GM19099 (cell line): ENCODE measurements around the gene INAFM2.

Experiments
- POLR2A ChIP-seq: IDR thresholded peaks from 3 replicates; pipeline ENCODE4 v1.6.1; 2011; ENCODE audit warnings: low read depth; ENCODE audit not compliant: insufficient read length; ENCODE audit errors: extremely low read depth

Gene INAFM2

DNA sequence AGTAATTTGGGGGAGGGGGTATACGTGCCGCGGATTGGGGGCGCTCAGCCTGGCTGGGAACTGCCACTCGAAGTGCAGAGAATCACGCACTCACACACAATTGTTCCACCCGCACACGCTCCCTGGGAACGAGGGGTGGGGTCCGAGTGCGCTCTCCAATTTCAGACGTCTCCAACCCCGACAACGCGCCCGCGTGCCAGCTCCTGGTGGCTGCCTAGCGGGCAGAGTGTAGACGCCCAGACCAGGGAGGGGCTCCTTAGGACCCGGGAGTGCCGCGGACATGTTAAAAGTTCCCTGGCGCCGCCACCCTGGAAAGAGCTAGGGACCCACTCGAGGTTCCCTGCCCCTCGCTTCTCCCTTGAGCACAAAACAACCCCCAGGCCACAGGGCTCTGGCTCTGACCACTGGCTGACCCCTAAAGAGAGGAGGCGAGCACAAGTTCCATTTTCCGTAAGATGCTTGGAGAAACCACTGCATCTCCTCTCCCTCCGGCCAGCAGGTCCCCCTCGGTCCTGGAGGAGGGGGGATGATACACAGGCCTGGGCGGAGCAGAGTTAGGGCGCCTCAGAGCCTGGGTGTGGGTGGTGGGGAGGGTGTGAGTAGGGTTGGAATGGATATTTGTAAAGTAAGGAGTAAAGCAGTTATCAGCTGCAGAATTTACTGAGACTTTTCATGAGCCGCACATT, 39.7 kb upstream of the INAFM2 start:
- no peak for TF ChIP-seq POLR2A

DNA sequence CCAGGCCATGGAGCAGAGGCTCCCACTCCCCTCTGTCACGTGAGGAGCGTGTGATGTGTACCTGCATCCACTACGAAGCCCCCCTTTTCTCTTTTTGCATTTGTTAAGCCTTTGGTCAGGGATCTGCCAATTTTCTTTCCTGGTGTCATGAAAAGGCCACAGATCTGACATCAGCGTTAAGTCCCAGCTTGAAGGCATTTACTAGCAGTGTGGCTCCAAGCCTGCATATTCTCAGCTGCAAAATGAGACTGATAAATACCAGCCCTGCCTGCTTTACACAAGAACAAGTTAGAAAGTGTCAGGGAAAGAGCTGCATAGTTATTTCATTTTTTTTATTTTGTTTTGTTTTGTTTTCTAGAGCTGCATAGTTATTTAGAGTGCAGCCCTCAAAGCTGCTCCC, 38.3 kb upstream of the INAFM2 start:
- TF ChIP-seq POLR2A, result no peak

- no peak for TF ChIP-seq POLR2A
Observed at GRCh38 chr15:40285554-40286011, 37.9 kb upstream of the INAFM2 start.

- TF ChIP-seq POLR2A, result no peak
Observed at GRCh38 chr15:40286061-40286532, 37.4 kb upstream of the INAFM2 start.

DNA sequence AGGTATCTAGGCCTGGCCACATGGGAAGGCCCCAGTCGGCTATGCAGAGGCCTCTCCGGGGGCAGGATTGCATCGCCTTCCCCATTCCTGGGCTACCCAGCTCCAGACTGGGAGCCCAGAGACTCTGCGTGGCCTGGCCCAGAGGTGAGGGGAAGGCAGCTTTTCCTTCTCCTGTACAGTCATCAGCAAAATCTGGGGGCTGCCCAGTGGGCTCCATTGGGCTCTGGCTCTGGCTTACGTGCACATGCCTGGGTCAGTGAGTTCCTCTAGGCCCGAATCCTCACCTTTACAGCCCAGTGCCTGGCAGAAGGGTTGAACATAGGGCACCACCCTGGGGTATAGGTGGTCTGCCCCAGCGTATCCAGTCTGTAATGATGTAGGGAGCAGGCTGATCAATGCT, 36.7 kb upstream of the INAFM2 start:
- no peak for TF ChIP-seq POLR2A

GRCh38 chr15:40287505-40287904, 36.0 kb upstream of the INAFM2 start:
- no peak for TF ChIP-seq POLR2A

DNA sequence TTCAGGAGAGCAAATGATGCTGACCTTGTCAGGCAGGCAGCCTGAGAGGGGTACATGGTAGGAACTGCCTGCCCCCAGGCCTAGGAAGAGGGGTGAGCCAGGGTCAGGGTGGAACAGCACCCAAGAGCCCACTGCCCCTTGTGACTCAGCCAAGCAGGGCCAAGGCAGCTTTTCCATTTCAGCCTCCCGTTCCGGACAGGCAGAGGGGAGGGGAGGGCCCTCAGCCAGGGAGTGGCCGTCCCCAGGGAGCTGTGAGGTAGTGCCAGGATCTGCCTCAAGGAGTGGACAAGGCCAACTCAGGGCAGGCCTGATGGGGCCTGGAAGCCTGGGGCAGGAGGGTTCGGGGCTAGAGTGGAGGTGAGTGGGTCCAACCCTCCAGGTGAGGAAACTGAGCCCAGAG, 35.5 kb upstream of the INAFM2 start:
- no peak for TF ChIP-seq POLR2A

- TF ChIP-seq POLR2A, result no peak
Observed at GRCh38 chr15:40289140-40289775, 34.2 kb upstream of the INAFM2 start.

- no peak for TF ChIP-seq POLR2A
Observed at GRCh38 chr15:40290545-40290917, 33.0 kb upstream of the INAFM2 start.

- no peak for TF ChIP-seq POLR2A
Observed at GRCh38 chr15:40290918-40291574, 32.4 kb upstream of the INAFM2 start.

GRCh38 chr15:40292246-40292645, 31.2 kb upstream of the INAFM2 start:
- TF ChIP-seq POLR2A, result no peak

DNA sequence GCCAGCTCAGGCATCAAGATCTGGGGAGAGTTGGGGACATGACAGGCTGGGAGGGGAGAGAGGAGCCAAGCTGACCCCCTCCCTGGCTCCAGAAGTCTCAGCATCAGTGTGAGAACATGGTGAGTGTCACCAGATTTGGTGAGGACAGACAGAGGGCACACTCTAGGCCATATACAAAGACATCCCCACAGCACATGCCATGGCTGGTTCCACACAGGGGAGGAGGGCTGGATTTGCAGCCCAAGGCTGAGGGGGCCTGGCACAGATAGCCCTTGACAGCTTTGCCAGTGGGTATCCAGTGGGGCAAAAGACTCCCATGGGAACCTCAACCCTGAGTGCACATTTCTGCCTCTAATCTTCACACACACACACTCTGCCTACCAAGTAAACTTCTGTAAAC, 30.5 kb upstream of the INAFM2 start:
- no peak for TF ChIP-seq POLR2A

GRCh38 chr15:40293905-40294895, 29.3 kb upstream of the INAFM2 start:
- no peak for TF ChIP-seq POLR2A

DNA sequence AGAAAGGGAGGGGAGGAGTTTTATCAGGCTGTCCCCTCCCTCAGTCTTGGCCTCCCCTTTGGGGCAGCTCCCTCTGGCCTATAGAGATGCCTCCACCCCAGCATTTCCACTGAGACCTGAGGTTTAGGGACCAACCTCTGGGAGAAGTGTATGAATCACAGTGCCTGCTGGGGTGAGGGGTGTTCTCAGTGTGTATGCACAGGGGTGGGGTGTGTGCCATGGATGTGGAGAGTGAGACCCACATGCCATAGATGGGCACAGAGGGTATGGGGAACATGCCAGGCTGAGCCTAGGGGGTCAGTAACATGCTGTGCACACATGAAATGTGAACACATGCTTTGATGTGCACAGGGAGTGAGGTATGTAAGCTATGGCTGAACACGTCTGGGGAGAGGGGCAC, 28.2 kb upstream of the INAFM2 start:
- TF ChIP-seq POLR2A, result no peak

DNA sequence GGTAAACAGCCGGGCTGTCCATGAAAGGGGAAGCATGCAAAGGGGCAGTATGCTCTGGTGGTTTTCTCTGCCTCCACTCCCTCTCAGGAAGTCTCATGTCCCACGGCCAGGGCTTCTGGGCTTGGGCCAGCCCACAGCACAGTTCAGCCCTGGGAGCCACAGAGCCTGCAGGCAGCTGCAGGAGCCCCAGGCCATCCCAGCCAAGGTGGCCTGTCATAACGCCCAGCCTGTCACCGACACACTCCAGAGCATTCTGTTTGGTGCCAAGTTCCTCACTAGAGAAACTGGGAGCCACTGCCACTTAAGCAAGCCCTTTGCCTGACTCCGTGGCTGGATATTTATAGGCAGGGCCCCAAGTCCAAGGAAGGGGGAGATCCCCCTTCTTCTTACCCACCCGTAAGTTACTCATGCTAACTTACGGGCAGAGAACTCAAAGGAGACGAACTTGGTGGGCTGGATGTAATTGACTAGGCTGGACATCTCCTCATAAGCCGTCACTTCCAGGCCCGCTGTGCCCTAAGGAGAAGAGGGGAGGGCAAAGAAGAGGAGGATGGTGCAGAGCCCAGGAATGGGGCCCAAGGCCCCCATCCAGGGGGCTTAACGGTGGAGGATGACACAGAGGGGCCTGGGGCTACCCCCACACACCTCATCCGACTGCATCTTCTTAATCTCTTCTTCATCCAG, 27.5 kb upstream of the INAFM2 start:
- TF ChIP-seq POLR2A, result no peak
